ENCODE data around the gene CCR7. TPM values are rescaled to one million over a fixed set of nuclear protein-coding genes. Genes with fewer than 3 reads are reported as not detected.

Gene CCR7
- total and polyA plus RNA-seq, 2 of the 8 experiments (the other 6 are each of a cell fraction or from before 2014, with no cell fraction given) = 0.12 to 0.17 TPM

DNA sequence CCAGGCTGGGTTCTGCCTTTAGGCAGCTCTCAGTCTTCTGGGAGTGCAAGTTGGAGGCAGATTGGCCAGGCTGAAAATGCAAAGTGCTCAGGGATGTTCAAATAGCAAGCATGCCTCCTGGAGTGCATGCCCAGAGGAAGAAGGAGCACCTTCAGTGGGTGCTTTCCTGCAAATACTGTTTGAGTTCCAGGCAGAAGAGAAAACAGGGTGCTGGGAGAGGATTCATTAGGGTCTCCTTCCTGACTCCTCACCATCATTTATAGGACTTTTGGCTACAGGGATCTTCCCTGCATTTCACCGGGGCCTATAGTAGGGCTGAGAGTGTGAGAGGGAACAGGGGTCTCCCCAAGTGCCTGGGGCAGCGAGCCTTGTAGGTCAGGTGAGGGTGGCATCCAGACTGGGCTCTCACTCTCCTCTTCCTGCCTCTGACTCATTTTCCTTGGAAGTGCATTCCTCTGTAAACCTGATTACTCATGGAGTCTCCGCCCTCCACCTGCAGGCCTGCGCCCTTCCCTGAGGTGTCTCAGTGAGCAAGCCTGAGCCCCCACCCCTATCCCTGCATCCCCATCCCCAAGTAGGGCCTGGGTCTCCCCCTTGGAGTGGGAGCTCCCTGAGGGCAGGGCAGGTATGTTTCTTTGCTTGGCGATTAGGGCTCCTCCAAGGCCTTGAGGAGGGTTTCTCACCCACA lies 46.7 kb downstream of the CCR7 start (continued):
- no peak for TF ChIP-seq SIN3A (conservative IDR thresholded peaks at IDR 0.05 in 1 of 2, IDR thresholded peaks at IDR 0.05 in 1 of 2; ENCODE audit: low read depth in 1 of 2, low read length in 2 of 2)
- TF ChIP-seq SP1 (IDR thresholded peaks at IDR 0.05; ENCODE audit: low read depth, low read length) = no peak
- TF ChIP-seq POLR2AphosphoS5 (IDR thresholded peaks at IDR 0.05; ENCODE audit: low read depth, low read length) = no peak
- TF ChIP-seq CREB1 (IDR thresholded peaks at IDR 0.05) = no peak
- TF ChIP-seq, protein P1, sequence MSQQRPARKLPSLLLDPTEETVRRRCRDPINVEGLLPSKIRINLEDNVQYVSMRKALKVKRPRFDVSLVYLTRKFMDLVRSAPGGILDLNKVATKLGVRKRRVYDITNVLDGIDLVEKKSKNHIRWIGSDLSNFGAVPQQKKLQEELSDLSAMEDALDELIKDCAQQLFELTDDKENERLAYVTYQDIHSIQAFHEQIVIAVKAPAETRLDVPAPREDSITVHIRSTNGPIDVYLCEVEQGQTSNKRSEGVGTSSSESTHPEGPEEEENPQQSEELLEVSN (IDR thresholded peaks at IDR 0.05) = no peak
- TF ChIP-seq, protein P2, sequence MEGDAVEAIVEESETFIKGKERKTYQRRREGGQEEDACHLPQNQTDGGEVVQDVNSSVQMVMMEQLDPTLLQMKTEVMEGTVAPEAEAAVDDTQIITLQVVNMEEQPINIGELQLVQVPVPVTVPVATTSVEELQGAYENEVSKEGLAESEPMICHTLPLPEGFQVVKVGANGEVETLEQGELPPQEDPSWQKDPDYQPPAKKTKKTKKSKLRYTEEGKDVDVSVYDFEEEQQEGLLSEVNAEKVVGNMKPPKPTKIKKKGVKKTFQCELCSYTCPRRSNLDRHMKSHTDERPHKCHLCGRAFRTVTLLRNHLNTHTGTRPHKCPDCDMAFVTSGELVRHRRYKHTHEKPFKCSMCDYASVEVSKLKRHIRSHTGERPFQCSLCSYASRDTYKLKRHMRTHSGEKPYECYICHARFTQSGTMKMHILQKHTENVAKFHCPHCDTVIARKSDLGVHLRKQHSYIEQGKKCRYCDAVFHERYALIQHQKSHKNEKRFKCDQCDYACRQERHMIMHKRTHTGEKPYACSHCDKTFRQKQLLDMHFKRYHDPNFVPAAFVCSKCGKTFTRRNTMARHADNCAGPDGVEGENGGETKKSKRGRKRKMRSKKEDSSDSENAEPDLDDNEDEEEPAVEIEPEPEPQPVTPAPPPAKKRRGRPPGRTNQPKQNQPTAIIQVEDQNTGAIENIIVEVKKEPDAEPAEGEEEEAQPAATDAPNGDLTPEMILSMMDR (IDR thresholded peaks at IDR 0.05; ENCODE audit: control extremely low read depth in 1 of 3, insufficient read depth in 1 of 3, low read depth in 1 of 3, low read length in 3 of 3) = no peak
